ENCODE measurements around the gene HEXD.

Gene HEXD

GRCh38 chr17:82405051-82405450, 13.1 kb upstream of the HEXD start:
- H3K36me3 ChIP-seq (ENCODE audit: control insufficient read depth in 2 of 2, insufficient read depth in 1 of 2, low read length in 2 of 2) = peaks cover 8 to 30% of the 10 kb centered on the region in 2 experiments; a peak in 2 of 3 replicates

More at GRCh38 chr17:82405051-82405450, 13.1 kb upstream of the HEXD start:
- H3K4me1 ChIP-seq (ENCODE audit: control insufficient read depth, insufficient read depth, low read length) = no peaks in the 10 kb centered on the region
- TF ChIP-seq ZNF473 (tag by site-specific recombination; IDR thresholded peaks at IDR 0.05) = no peak
- no peak for TF ChIP-seq ZSCAN30 (tag by site-specific recombination; IDR thresholded peaks at IDR 0.05)
- no peak for TF ChIP-seq ZNF248 (tag by site-specific recombination; IDR thresholded peaks at IDR 0.05)
- no peak for TF ChIP-seq KLF16 (tag by site-specific recombination; IDR thresholded peaks at IDR 0.05)
- no peak for TF ChIP-seq SCRT2 (tag by site-specific recombination; IDR thresholded peaks at IDR 0.05)
- TF ChIP-seq ZFP37 (tag by site-specific recombination; IDR thresholded peaks at IDR 0.05) = no peak
- TF ChIP-seq ZBTB44 (tag by site-specific recombination; IDR thresholded peaks at IDR 0.05) = no peak
- TF ChIP-seq ZNF223 (tag by site-specific recombination; IDR thresholded peaks at IDR 0.05) = no peak
- TF ChIP-seq OSR2 (tag by site-specific recombination; IDR thresholded peaks at IDR 0.05) = no peak
- TF ChIP-seq ZNF48 (tag by site-specific recombination; IDR thresholded peaks at IDR 0.05) = no peak
- no peak for TF ChIP-seq ZNF513 (tag by site-specific recombination; IDR thresholded peaks at IDR 0.05)
- TF ChIP-seq ZBTB10 (tag by site-specific recombination; IDR thresholded peaks at IDR 0.05) = no peak
- TF ChIP-seq ZNF18 (tag by site-specific recombination; IDR thresholded peaks at IDR 0.05) = no peak
- no peak for TF ChIP-seq ATF2 (tag by site-specific recombination; IDR thresholded peaks at IDR 0.05; ENCODE audit: low read depth)
- no peak for TF ChIP-seq YY2 (tag by site-specific recombination; IDR thresholded peaks at IDR 0.05)
- no peak for TF ChIP-seq PRDM1 (tag by site-specific recombination; IDR thresholded peaks at IDR 0.05)
- no peak for TF ChIP-seq ZBTB21 (tag by site-specific recombination; IDR thresholded peaks at IDR 0.05)
- no peak for TF ChIP-seq ZNF660 (tag by site-specific recombination; IDR thresholded peaks at IDR 0.05)
- no peak for TF ChIP-seq ZBTB20 (tag by site-specific recombination; IDR thresholded peaks at IDR 0.05)
- TF ChIP-seq ZNF350 (tag by site-specific recombination; IDR thresholded peaks at IDR 0.05) = no peak
- no peak overlapping the region for H3K27ac ChIP-seq (ENCODE audit: extremely low read depth, low read depth, low read length)
- POLR2A ChIA-PET = no interaction called here
- CTCF ChIA-PET = no interaction called here
- H3K9me3 ChIP-seq (ENCODE audit: control insufficient read depth, insufficient read depth, low read depth, low read length) = no peaks in the 10 kb centered on the region
- no peak overlapping the region for H3K4me3 ChIP-seq (ENCODE audit: low read depth, low read length)
